Activated CD4-positive, CD25-positive, alpha-beta regulatory T cell (primary cell): ENCODE results near the gene PATJ.
"Not testable (repeated sequence)": the region's sequence is repeated elsewhere in the genome, so short reads cannot be mapped to it uniquely, and the experiment has no call there.

Experiments used
- DNase-seq, 4 experiments: peaks; one replicate each; lab custom pipeline; 2025; lab: John Stamatoyannopoulos, UW

The PATJ gene

GRCh38 chr1:62209931-62210595 lies 467.8 kb downstream of the PATJ start:
- no peak for DNase-seq

GRCh38 chr1:62210960-62211359 lies 468.7 kb downstream of the PATJ start:
- no peak for DNase-seq

GRCh38 chr1:62212411-62212810 lies 470.1 kb downstream of the PATJ start:
- DNase-seq = no peak

GRCh38 chr1:62213075-62213914 lies 471.0 kb downstream of the PATJ start:
- no peak for DNase-seq

- no peak for DNase-seq
Measured at GRCh38 chr1:62218604-62219003, 476.3 kb downstream of the PATJ start.

DNA sequence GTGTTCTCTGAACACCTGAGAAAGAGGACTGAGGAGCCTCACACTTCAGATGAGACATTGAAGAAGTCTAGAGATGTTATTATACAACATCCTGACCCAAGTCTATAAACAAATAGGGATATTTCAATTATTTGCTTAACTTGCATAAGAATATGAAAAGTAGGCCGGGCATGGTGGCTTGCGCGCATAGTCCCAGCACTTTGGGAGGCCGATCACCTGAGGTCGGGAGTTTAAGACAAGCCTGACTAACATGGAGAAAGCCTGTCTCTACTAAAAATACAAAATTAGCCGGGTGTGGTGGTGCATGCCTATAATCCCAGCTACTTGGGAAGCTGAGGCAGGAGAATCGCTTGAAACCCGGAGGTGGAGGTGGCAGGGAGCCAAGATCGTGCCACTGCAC lies 478.2 kb downstream of the PATJ start:
- not testable (repeated sequence) for DNase-seq

- no peak for DNase-seq
Measured at GRCh38 chr1:62221171-62221570, 478.9 kb downstream of the PATJ start.

- DNase-seq = no peak
Measured at GRCh38 chr1:62222321-62222720, 480.0 kb downstream of the PATJ start.

- no peak for DNase-seq
Measured at GRCh38 chr1:62224182-62224581, 481.9 kb downstream of the PATJ start.

DNA sequence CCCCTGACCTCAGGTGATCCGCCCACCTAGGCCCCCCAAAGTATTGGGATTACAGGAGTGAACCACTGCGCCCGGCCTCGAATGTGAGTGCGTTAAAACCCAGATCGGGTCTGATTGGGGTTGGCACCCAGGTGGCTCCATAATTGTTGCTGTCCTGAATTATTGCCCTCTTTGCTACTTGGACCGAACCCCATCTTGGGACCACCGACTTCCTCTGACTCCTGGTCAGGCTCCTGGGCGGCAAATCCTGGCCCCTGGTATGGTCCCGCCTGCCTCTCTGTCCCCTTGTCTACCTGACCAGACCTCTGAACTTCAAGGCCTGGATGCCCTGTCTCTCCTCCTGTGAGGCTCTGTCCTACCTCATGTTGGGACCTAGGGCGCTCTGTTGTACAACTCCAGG lies 485.2 kb downstream of the PATJ start:
- no peak for DNase-seq
